Measurements from ENCODE around the gene FAM228A. TPM values are rescaled to one million over a fixed set of nuclear protein-coding genes. Genes with fewer than 3 reads are reported as not detected.

Gene FAM228A
- polyA plus RNA-seq, 1 of the 3 experiments (the other 2 are of a cell fraction): 0.10 TPM

DNA sequence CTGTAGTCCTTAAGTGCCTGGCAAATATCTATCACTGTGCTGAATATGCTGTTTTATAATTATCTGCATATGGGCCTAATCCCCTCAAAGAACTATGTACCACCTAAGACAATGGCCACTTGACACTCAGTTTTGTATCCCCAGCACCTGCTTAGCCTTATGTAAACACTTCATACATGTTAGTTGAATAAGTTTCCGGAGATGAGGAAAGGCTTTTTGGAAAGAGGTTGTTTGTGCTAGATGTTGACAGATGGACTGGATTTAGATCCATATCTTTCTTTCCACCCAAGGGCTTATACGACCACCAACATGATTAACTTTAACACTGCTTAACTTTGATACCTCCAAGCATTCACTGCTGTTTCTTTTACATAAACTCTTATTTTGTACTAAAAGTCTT, 63.3 kb downstream of the FAM228A start:
- POLR2A ChIA-PET: no interaction called here
- H4K20me1 ChIP-seq (ENCODE audit: insufficient read depth): no peaks in the 10 kb centered on the region
- CTCF ChIA-PET: no interaction called here
- H3K27ac ChIP-seq (ENCODE audit: low read depth in 2 of 2, low read length in 1 of 2): no peak overlapping the region
- H3K79me2 ChIP-seq (ENCODE audit: insufficient read depth): no peaks in the 10 kb centered on the region
- no peaks in the 10 kb centered on the region; the same call in 1 of the 2 replicates for H3K9me2 ChIP-seq
- no peak overlapping the region for H2AFZ ChIP-seq (ENCODE audit: low read depth)
- no peaks in the 10 kb centered on the region for H3K27me3 ChIP-seq (ENCODE audit: insufficient read depth)
- no peaks in the 10 kb centered on the region for H3K9me3 ChIP-seq
- TF ChIP-seq GABPA (IDR thresholded peaks at IDR 0.05; ENCODE audit: low read depth) (no peak), RCOR1 (IDR thresholded peaks at IDR 0.05; ENCODE audit: low read length) (peak; percentile 44; the same call in 1 of the 2 replicates)
- no peak overlapping the region for H3K9ac ChIP-seq
- H3K36me3 ChIP-seq (replicated peaks in 1 of 2; ENCODE audit: control insufficient read depth in 1 of 2, insufficient read depth in 2 of 2, low read length in 1 of 2): peaks cover 15 to 37% of the 10 kb centered on the region in 2 experiments
- H3K4me2 ChIP-seq: no peak overlapping the region
- no peak overlapping the region for H3K4me3 ChIP-seq (ENCODE audit: low read depth in 2 of 2, low read length in 1 of 2)
- no peaks in the 10 kb centered on the region for H3F3A ChIP-seq (replicated peaks; ENCODE audit: insufficient read depth)
- no peak for DNase-seq
- 84% methylated on average over 2 of the region's 2 CpGs for WGBS (ENCODE audit: low lambda C conversion rate)
- H3K4me1 ChIP-seq (ENCODE audit: control insufficient read depth in 1 of 2, insufficient read depth in 2 of 2, low read depth in 1 of 2, low read length in 1 of 2): peaks cover 0 to 3% of the 10 kb centered on the region in 2 experiments; a peak in 1 of 4 replicates

DNA sequence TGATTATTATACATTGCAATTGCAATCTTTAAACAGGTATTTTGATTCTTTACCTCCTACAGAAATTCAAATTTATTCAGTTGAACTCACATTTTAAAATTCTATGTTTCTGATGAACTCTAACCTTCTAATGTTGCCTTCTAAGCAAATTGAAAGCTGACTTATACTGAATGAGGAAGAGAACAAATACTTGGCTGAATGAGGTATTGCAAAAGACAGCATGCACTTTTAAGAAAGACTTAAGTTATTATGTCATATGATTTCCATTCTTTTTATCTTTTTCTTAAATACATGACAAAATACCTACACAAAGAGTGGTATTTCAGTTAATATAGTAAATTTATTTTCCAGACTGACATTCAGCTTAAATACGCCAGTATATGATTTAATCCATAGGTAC, 64.7 kb downstream of the FAM228A start:
- H3K27me3 ChIP-seq (ENCODE audit: insufficient read depth): no peaks in the 10 kb centered on the region
- peaks cover 22 to 43% of the 10 kb centered on the region in 2 experiments for H3K36me3 ChIP-seq (replicated peaks in 1 of 2; ENCODE audit: control insufficient read depth in 1 of 2, insufficient read depth in 2 of 2, low read length in 1 of 2)
- no peaks in the 10 kb centered on the region for H4K20me1 ChIP-seq (ENCODE audit: insufficient read depth)
- no peaks in the 10 kb centered on the region for H3K79me2 ChIP-seq (ENCODE audit: insufficient read depth)
- ChIA-PET CTCF (interaction anchor here (0.9 kb wide), 1 partner anchor 156 kb away, joined by 3 read pairs; no protein-coding TSS in a partner anchor), POLR2A (no interaction called here)
- no peaks in the 10 kb centered on the region for H3F3A ChIP-seq (replicated peaks; ENCODE audit: insufficient read depth)
- no peak overlapping the region for H2AFZ ChIP-seq (ENCODE audit: low read depth)
- H3K9me2 ChIP-seq: no peaks in the 10 kb centered on the region; the same call in 1 of the 2 replicates
- no peak overlapping the region for H3K9ac ChIP-seq
- no peak for DNase-seq
- peaks cover 0 to 3% of the 10 kb centered on the region in 2 experiments; a peak in 1 of 4 replicates for H3K4me1 ChIP-seq (ENCODE audit: control insufficient read depth in 1 of 2, insufficient read depth in 2 of 2, low read depth in 1 of 2, low read length in 1 of 2)
- TF ChIP-seq, protein P1, sequence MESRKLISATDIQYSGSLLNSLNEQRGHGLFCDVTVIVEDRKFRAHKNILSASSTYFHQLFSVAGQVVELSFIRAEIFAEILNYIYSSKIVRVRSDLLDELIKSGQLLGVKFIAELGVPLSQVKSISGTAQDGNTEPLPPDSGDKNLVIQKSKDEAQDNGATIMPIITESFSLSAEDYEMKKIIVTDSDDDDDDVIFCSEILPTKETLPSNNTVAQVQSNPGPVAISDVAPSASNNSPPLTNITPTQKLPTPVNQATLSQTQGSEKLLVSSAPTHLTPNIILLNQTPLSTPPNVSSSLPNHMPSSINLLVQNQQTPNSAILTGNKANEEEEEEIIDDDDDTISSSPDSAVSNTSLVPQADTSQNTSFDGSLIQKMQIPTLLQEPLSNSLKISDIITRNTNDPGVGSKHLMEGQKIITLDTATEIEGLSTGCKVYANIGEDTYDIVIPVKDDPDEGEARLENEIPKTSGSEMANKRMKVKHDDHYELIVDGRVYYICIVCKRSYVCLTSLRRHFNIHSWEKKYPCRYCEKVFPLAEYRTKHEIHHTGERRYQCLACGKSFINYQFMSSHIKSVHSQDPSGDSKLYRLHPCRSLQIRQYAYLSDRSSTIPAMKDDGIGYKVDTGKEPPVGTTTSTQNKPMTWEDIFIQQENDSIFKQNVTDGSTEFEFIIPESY (IDR thresholded peaks at IDR 0.05; ENCODE audit: borderline replicate concordance, low read depth): no peak
- TF ChIP-seq JUND (IDR thresholded peaks at IDR 0.05): no peak
- no peak for TF ChIP-seq RAD21 (IDR thresholded peaks at IDR 0.05; ENCODE audit: low read length)
- no peak for TF ChIP-seq CHD2 (IDR thresholded peaks at IDR 0.05; ENCODE audit: low read length, partially characterized antibody)
- TF ChIP-seq POLR2AphosphoS5 (IDR thresholded peaks at IDR 0.05; ENCODE audit: low read depth, low read length): no peak
- no peak for TF ChIP-seq GATA2 (CRISPR knock-in tag; IDR thresholded peaks at IDR 0.05)
- TF ChIP-seq ELF1 (IDR thresholded peaks at IDR 0.05): no peak
- 95% methylated on average over 1 of the region's 1 CpG for WGBS (ENCODE audit: low lambda C conversion rate)
- H3K9me3 ChIP-seq: no peaks in the 10 kb centered on the region
- H3K4me2 ChIP-seq: no peak overlapping the region
- H3K4me3 ChIP-seq (ENCODE audit: low read depth in 2 of 2, low read length in 1 of 2): no peak overlapping the region
- H3K27ac ChIP-seq (ENCODE audit: low read depth in 2 of 2, low read length in 1 of 2): no peak overlapping the region

Other genes with a start within 250 kb of the FAM228A start
- 1.3 and 1.7 TPM in 2 replicates for gene ATAD2B, start 247.9 kb upstream of the FAM228A start, polyA plus RNA-seq (2012; rRNA removed)
- gene UBXN2A, start 234.6 kb upstream of the FAM228A start, polyA plus RNA-seq (2012; rRNA removed): 5.8 and 7.1 TPM in 2 replicates
- gene MFSD2B, start 165.0 kb upstream of the FAM228A start, polyA plus RNA-seq (2012; rRNA removed): 0.16 TPM in 1 of 2 replicates, not detected in the other
- gene WDCP, start 127.7 kb upstream of the FAM228A start, polyA plus RNA-seq (2012; rRNA removed): 7.1 and 11.9 TPM in 2 replicates
- 69.7 and 72.4 TPM in 2 replicates for gene FKBP1B, start 125.3 kb upstream of the FAM228A start, polyA plus RNA-seq (2012; rRNA removed)
- 275 and 295 TPM in 2 replicates for gene SF3B6, start 98.7 kb upstream of the FAM228A start, polyA plus RNA-seq (2012; rRNA removed)
- gene TP53I3, start 90.2 kb upstream of the FAM228A start, polyA plus RNA-seq (2012; rRNA removed): 110 and 116 TPM in 2 replicates
- 0.54 and 0.61 TPM in 2 replicates for gene PFN4, start 51.7 kb upstream of the FAM228A start, polyA plus RNA-seq (2012; rRNA removed)
- 5.3 and 6.8 TPM in 2 replicates for gene FAM228B, start 51.6 kb upstream of the FAM228A start, polyA plus RNA-seq (2012; rRNA removed)
- gene ITSN2, start 185.5 kb downstream of the FAM228A start, polyA plus RNA-seq (2012; rRNA removed): 11.9 TPM in 2 replicates

Measured in SK-N-SH (cell line).